ENCODE results near the gene GCSH.
A peak's percentile ranks its signal among the peaks of the same experiment; 100 is the strongest.
"Not testable (repeated sequence)": the region's sequence is repeated elsewhere in the genome, so short reads cannot be mapped to it uniquely, and the experiment has no call there.

GCSH gene

DNA sequence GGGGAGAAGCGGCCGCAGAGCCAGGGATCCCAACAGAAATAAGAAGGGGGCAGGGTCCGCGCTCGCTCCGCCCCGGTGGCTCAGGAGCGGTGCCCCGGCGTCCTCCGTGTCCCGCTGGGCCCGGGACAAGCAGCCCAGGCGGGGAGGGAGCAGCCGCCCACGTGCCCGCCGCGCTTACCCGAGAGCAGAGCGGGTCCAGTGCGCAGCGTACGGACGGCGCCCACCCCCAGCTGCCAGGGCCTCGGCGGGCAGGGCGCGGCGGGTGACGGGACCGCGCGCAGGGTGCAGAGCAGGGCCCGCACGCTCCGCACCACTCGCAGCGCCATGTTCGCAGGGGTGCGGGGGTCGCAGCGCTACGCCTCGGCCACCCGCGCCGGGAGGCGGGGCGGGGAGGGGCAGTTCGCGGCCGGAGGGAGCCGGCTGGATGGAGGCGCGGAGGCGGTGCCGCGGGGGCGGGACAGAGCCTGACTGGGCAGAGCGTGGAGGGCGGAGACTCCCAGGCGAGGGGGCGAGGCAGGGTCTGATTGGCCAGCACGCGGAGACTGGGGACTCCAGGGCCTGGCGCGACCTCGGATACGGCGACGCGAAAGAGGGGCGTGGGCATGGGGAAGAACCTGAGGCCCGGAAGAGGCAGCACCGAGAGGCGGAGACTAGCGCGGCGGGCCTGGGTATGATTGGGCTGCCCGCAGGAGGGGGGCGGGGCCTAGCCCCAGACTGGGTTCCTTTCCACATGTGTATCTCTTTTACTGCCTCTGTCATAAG is at the start of gene GCSH:
TSS of gene GCSH (minus strand) at position 443 of the 762 bp plus-strand sequence. CDS start at position 326, 117 bp downstream.
- peak; percentile 80 for FAIRE-seq

- no peak for FAIRE-seq
These were observed 47.8 kb upstream of the GCSH start for GRCh38 chr16:81143921-81144471.

- FAIRE-seq = no peak
These were observed 46.7 kb upstream of the GCSH start for GRCh38 chr16:81142864-81143263.

DNA sequence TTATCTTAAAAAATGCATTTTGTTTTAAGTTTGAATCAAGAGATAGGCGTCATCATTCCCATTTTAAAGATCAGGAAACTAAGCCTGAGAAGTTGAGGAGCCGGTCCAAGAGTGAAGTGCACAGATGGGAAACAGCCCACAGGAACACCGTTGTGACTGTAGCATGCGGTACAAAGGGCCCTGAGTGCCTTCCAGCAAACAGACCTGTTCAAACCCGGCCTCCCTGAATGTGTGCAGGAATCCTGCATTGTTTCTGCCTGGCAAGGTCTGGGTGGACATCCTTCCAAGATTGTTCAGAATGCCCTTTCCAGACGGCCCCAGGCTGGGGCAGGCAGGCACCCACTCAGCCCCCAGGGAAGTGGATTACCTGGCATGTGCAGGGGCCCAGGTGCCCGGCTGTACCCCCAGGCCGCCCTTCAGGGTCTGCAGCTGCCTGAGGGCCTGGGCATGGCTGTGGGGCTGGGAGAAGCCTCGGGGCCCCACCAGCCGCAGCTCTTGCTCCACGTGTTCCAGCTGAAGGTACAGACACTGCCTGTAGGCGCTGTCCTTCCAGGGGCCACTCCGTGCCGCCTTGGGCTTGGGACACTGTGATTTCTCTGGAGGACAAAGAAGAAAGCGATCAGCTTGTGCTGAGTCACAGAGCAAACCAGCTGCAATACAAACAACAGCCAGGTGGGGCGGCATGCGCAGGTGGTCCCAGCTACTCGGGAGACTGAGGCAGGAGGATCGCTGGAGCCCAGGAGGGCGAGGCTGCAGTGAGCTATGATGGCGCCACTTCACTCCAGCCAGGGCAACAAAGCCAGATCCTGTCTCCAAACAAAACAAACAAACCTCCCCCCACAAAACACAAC is 45.0 kb upstream of the GCSH start:
- FAIRE-seq = no peak

DNA sequence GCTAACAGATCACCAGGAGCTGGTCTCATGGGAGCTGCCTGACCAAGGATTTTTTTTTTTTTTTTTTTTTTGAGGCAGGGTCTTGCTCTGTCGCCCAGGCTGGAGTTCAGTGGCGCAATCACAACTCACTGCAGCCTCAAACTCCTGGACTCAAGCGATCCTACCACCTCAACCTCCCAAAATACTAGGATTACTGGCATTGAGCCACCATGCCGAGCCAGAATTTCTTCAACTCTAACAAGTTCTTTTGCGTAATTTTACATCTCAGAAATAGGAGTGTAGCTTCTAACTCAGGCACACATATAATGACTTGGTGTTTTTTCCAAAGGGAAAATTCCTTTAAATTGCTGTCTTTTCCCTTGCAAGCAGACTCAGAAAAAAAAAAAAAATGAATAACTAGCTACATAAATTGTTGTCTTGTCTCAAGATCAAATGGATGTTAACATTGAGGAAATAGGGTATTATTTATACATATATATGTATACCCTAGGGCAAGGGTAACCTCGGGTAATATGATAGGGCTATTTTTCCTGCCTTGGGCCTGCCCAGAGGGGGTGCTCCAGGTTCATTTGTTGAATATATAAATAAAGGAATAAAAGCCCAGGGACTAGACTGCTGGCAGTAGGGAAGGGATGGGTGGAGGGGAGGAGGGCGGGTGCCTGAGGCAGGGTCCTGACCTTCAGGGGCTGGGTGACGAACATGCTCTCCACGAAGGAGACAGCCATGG is 42.8 kb upstream of the GCSH start:
- FAIRE-seq = no peak

DNA sequence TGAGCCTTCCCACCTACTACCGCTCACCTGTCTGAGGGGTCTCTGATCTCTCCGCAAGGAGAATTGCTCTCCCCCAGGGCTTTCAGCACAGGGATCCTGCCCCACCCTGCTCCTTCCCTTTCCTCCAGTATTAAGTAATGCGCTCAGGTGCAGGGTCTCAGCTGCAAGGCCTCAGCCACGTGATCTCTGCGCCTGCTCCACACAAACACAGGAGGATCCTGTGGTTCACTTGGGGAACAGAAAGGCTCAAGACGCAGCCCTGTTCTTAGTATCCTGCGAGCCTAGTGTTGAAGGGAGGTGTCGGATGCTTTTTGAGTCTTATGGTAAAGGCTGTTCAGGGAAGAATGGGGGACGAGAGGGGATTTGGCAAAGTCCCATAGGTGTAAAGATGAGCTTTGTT is 41.6 kb upstream of the GCSH start:
- no peak for FAIRE-seq

- FAIRE-seq = no peak
These were observed 40.5 kb upstream of the GCSH start for GRCh38 chr16:81136390-81137335.

DNA sequence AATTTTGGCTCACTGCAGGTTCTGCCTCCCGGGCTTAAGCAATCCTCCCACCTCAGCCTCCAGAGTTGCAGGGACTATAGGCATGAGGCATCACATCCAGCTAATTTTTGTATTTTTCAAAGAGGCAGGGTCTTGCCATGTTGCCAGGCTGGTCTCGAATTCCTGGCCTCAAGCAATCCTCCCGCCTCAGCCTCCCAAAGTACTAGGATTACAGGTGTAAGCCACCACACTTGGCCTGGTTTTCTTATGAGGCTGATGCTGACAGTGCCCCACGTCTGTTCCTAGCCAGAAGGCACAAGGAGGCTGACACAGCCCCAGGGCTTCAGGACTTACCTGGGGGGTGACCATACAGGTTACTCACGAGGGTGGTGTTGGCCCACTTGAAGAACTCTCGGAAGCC is 33.9 kb upstream of the GCSH start:
- FAIRE-seq = no peak

DNA sequence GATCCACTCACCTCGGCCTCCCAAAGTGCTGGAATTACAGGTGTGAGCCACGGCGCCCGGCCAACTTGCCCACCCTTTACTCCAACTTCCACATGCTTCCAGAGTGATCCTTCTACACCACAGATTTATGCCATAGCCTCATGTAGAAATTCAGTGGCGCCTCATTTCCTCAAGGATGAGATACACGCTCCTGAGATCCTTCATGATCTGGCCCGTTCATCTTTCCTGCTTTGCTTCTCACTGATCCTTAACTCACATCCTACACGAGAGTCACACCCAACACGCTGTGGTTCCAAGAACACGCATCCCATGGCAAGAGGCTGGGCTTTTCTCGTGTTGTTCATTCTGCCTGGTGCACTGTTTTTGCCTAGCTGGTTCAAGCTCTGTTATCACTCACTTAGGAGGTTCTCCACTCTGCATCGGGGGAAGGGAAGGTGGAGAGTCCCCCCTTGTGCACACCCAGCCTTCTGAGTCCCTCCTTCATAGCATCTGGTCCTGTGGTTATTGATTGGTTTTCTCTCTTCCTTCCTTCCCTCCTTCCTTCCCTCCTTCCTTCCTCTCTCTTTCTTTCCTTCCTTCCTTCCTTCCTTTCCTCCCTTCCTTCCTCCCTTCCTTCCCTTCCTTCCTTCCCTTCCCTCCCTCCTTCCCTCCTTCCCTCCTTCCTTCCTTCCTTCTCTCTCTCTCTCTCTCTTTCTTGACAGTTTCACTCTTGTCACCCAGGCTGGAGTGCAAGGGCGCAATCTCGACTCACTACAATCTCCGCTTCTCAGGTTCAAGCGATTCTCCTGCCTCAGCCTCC is 32.7 kb upstream of the GCSH start:
- FAIRE-seq = no peak

GRCh38 chr16:81127051-81127450 is 30.9 kb upstream of the GCSH start:
- FAIRE-seq = no peak

GRCh38 chr16:81123092-81123852 is 27.1 kb upstream of the GCSH start:
- no peak for FAIRE-seq

DNA sequence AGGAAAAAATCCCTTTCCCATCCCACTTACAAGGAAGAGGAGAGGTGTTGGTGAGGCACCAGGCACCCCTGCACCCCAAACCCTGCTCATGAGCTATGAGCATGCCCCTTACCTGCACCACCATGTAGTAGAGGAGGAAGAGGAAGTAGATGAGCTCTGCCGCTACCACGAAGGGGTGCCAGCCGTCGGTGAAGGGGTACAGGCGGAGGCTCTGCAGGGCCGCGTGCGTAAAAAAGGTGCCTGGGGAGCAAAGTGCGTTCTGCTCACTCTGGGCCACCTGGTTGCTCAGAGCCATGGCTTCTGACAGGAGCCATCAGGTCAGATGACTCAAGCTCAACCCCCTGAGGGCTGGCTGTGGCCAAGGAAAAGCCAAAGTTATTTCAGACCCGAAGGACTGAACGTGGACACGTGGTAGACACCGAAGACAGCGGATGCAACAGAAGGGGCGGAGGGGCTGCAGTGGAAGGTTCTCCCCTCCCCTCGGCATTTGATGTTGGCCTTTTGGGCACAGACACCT is 25.3 kb upstream of the GCSH start:
- no peak for FAIRE-seq

- no peak for FAIRE-seq
These were observed 21.2 kb upstream of the GCSH start for GRCh38 chr16:81117436-81117835.

GRCh38 chr16:81116285-81116684 is 20.1 kb upstream of the GCSH start:
- no peak for FAIRE-seq

DNA sequence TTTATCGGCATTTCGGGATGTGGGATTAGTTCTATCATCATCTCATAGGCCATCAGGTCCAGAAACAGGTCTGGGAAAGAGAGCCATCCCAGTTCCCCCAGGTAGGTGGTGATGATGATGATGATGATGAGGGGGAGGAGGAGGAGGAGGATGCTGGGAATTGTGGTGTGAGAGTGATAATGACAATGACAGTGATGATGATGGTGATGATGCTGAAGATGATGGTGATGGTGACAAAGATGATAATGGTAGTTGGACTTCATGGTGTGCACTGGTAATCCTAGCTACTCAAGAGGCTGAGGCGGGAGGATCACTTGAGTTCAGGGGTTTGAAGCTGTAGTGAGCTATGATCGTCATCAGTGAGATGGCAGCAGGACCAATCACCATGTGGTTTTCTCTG is 16.3 kb upstream of the GCSH start:
- FAIRE-seq = no peak

DNA sequence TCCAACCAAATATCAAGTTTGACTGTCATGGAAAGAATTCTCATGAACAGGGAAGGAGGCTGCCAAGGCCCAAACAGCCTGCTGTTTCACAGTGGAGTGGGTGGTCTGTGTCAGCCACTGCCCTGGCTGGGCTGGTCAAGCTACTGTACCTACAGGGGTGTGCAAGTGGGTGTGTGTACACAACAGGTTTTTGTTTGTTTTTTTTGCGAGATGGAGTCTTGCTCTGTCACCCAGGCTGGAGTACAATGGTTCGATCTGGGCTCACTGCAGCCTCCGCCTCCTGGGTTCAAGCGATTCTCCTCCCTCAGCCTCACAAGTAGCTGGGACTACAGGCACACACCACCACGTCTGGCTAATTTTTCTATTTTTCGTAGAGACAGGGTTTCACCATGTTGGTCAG is 13.1 kb upstream of the GCSH start:
- FAIRE-seq = not testable (repeated sequence)

- FAIRE-seq = no peak
These were observed 11.3 kb upstream of the GCSH start for GRCh38 chr16:81107511-81107910.

- FAIRE-seq = no peak
These were observed 10.8 kb upstream of the GCSH start for GRCh38 chr16:81106826-81107503.

DNA sequence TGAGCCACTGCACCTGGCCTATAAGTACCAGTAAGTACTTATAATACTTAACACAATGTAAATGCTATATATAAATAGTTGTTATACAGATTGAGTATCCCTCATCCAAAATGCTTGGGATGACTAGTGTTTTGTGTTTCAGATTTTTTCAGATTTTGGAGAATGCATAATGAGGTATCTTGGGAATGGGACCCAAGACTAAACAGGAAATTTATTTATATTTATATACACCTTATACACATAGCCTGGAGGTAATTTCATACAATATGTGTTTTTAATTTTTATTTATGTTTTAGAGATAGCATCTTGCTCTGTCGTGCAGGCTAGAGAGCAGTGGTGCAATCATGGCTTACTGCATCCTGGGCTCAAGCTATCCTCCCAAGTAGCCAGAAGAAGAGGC is 9.8 kb upstream of the GCSH start:
- no peak for FAIRE-seq

DNA sequence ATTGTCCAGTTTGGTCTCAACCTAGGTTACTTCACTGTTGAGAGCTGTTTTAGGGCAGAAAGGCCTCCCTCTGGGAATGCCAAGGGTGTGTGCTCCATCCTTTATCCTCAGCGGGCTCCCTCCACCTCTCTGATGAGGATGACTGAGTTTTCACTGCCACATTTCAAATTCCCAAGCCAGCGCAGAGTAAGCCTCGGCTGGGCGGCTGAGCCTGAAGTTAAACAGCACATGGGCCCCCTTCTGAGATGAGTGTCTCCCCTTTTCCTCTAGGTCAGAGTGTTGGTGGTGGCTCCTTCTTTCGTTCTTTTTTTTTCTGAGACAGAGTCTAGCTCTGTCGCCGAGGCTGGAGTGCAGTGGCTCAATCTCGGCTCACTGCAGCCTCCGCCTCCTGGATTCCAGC is 5.5 kb upstream of the GCSH start:
- FAIRE-seq = no peak
